NCI-H2107 treated with DMSO at 0.1 percent for 48 hours (cell line): ENCODE measurements around the gene CA6.
"Not testable (repeated sequence)": the region's sequence is repeated elsewhere in the genome, so short reads cannot be mapped to it uniquely, and the experiment has no call there.

Source experiments
- DNase-seq: peaks from one replicate; lab custom pipeline; 2025; ENCODE audit not compliant: unreplicated experiment; lab: John Stamatoyannopoulos, UW

Gene CA6

GRCh38 chr1:8926707-8927694, 18.7 kb upstream of the CA6 start:
- DNase-seq = no peak

DNA sequence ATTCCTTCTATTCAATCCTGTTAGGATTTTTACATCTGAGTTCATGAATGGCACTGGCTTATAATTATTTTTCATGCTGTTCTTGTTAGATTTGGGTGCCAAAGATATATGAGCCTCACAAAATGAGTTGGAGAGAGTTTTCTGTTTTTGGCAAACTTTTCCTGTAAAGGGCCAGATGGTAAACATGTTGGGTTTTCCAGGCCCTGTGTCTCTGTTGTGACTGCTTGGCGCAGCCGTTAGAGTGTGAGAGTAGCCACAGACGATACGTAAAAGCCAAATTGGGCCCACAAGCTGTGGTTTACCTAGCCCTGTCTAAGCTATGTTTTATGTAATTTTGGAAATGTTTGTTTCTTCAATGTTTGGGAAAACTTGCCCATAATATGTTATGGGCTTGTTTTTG, 15.6 kb upstream of the CA6 start:
- no peak for DNase-seq

DNA sequence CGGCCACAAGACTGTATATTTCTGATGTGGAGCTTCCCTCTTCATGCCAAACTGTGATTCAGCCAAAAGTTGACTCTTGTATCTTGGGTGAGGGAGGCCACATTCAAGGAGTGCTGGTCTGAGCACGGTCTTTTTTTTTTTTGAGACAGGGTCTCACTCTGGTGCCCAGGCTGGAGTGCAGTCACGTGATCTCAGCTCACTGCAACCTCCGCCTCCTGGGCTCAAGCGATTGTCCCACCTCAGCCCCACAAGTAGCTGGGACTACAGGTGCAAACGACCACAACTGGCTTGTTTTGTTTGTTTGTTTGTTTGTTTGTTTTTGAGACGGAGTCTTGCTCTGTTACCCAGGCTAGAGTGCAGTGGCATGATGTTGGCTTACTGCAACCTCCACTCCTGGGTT, 8.6 kb upstream of the CA6 start:
- not testable (repeated sequence) for DNase-seq

DNA sequence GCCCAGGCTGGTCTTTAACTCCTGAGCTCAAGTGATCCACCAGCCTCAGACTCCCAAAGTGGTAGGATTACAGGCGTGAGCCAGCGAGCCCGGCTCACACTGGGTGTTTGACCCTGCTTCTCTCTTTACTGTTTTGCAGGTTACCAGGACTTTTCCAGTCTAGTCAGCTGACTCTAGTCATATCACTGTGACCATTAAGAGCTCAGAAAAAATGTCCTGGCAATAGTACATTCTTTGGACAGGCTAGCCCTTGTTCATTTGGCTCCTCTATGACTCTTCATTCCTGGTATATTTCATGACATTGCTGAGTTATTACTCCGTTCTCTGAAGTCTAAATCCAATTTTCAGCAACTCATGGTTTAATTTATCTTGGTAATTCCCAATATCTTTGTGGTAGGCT, 8.0 kb upstream of the CA6 start:
- no peak for DNase-seq

DNA sequence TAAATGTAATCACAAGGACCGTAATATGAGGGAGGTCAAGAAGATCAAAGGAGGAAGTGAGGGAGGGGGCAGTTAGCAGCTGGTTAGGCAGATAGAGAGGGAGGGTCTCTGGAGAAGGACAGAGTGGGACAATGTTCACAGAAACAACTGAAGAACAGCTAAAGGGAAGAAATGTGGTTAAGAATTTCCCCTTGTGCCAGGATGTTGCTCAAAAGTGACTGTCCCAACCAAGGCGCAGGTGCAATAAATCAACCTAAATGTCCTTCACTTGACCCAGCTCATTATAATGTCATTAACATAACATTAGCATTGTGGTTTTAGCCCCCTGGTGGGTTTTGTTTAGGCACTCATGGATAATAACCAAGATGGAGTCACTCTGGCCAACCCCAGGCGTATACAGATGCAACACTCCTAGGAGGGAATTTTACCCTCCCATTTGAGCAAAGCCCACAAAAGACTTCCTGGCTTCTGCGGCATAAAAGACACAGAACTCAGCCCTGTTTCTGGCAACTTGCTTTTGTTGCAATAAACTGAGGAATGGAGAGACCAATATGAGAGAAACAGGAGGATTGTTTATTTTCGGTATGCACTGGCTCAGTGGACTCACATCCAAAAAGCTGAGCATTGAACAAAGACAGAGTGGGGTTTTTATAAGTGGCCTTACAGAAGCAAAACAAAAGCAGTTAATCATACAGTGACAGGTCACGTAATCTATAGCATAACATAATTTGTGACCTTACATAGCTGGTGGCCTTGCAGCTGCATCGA, 7.3 kb upstream of the CA6 start:
- no peak for DNase-seq

DNA sequence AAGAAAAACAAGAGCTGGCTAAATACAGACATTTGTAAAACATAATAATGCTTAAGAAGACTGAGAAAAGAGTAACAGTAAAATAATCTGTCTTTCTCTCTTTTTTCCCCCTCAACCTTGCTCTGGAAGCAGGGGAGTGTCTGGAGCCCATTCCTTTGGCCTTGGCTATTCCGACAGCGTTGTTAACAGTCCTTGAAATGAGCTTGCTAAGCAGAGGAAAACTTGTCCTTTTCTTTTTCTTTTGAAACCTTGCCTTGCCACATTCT, 6.7 kb upstream of the CA6 start:
- no peak for DNase-seq

- no peak for DNase-seq
These were observed 6.2 kb upstream of the CA6 start for GRCh38 chr1:8939362-8939995.

DNA sequence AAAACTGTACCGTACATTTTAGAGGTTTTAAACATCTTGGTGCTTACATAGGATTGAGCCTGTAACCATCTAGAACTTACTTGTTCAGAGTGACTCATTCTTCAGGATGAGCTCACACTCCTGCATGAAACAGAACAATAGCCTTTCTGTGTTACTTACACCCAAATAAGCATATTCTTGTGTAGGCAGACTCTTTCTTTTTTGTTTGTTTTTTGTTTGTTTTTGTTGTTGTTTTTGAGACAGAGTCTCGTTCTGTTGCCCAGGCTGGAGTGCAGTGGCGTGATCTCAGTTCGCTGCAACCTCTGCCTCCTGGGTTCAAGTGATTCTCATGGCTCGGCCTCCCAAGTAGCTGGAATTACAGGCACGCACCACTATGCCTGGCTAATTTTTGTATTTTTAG, 3.8 kb upstream of the CA6 start:
- no peak for DNase-seq

DNA sequence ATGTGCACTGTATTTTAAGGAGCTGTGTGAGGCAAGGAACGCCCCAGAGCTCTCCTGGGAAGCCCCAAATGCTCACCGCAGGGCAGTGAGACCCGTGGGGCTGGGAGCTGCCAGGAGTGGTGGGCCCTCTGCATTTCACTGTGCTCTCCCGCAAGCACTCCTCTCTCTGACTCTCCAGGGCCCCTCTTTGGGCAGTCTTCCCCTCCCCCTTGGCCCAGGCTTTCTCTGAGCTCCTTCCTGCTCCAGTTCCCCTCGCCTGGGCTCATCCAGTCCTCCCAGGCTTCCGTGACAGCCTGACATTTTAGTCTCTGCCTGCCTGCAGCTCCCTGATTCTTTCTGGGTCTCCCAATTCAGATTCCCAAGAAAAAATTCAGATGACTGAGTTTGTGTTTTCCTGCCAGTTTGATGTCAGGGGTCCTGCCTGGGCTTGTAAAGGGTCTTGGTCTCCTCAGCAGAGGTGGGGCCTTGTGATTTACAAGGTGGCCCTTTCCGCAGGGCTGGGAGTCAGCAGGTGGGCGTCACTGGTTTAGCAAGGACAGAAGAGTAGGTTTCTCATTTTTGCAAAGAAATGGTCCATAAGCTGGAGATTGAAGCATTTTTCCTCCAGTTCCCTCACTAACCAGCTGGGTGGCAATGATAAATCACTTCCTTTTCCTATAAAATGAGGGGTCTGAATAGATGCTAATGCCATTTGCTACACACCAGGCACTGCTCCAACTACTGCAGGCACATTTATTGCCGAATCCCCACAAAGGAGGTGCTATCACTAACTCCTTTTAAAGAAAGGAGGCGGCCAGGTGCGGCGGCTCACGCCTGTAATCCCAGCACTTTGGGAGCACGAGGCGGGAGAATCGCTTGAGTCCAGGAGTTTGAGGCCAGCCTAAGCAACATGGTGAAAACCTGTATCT, 1.9 kb upstream of the CA6 start:
- DNase-seq = no peak

- no peak for DNase-seq
These were observed 1.5 kb downstream of the CA6 start for GRCh38 chr1:8947127-8947691.

- no peak for DNase-seq
These were observed 4.6 kb downstream of the CA6 start for GRCh38 chr1:8950309-8950708.

- DNase-seq = no peak
These were observed 5.6 kb downstream of the CA6 start for GRCh38 chr1:8951231-8951630.

DNA sequence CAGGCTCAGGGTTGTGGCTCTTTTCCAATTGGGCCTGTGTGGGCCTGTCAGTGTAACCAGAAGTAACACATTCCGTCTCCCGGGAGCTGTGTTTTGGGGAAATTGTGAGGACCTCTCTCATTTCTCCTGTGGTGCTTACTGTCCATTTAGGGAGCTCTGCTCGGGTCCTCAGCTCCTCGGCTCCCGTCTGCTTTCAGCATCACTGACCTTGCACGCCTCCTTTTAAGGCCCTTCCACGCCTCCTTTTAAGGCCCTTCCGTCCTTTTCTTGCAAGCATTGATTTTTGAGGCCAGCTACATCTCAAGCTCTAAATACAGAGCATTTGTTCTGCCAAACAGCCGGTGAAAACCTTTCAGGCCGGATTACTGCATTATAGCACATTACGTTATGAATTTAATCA, 9.7 kb downstream of the CA6 start:
- DNase-seq = no peak

GRCh38 chr1:8956461-8957349, 11.0 kb downstream of the CA6 start:
- DNase-seq = no peak

GRCh38 chr1:8962812-8963530, 17.3 kb downstream of the CA6 start:
- DNase-seq = no peak

- DNase-seq = no peak
These were observed 18.3 kb downstream of the CA6 start for GRCh38 chr1:8963963-8964362.

DNA sequence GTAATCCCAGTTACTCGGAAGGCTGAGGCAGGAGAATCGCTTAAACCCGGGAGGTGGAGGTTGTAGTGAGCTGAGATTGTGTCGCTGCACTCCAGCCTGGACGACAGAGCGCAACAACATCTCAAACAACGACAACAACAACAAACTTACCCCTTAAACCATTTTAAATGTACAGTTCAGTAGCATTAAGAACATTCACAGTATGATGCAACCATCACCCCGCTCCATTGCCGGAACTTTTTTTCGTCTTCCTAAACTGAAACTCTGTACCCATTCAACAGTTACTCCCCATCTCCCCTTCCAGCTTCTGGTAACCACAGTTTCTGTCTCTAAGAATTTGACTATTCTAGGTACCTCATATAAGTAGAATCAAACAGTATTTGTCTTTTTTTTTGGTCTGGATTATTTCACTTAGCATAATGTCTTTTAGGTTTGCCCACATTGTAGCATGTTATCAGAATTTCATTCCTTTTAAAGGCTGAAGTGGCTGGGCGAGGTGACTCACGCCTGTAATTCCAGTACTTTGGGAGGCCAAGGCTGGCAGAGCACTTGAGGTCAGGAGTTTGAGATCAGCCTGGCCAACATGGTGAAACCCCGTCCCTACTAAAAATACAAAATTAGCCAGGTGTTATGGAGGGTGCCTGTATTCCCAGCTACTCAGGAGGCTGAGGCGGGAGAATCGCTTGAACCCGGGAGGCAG, 19.6 kb downstream of the CA6 start:
- no peak for DNase-seq

GRCh38 chr1:8966606-8967005, 20.9 kb downstream of the CA6 start:
- DNase-seq = no peak
